Neutrophil (primary cell): ENCODE data around the gene BCL6.

Source experiments
- H3K27ac ChIP-seq: fragments of 200-600 bp; sonication (generic); 2 replicates; pipeline ENCODE4 v1.5.1; 2016; ENCODE audit warnings: mild to moderate bottlenecking, moderate library complexity
- H3K27me3 ChIP-seq: fragments of 200-600 bp; sonication (generic); 2 replicates; pipeline ENCODE4 v1.6.0; 2016; ENCODE audit warnings: mild to moderate bottlenecking
- H3K36me3 ChIP-seq: fragments of 200-600 bp; sonication (generic); 2 replicates; pipeline ENCODE4 v1.5.1; 2017
- H3K4me1 ChIP-seq, 2 experiments: fragments of 200-600 bp in 1 of 2; sonication (generic) in 1 of 2; 1 replicate in 1 of 2; 2 replicates in 1 of 2; pipeline versions ENCODE4 v1.5.1 to v1.6.1; 2013 to 2016; ENCODE audit warnings: low read depth in 1 of 2, low read length in 1 of 2, mild to moderate bottlenecking in 1 of 2, moderate library complexity in 1 of 2; ENCODE audit not compliant: control insufficient read depth in 1 of 2, insufficient read depth in 1 of 2
- H3K4me3 ChIP-seq, 2 experiments: fragments of 200-600 bp in 1 of 2; sonication (generic) in 1 of 2; 1 replicate in 1 of 2; 2 replicates in 1 of 2; pipeline ENCODE4 v1.5.1; 2013 to 2016; ENCODE audit warnings: low read depth in 1 of 2, low read length in 1 of 2, mild to moderate bottlenecking in 1 of 2, moderate library complexity in 1 of 2
- H3K9me3 ChIP-seq: fragments of 200-600 bp; sonication (generic); 2 replicates; pipeline ENCODE4 v1.5.1; 2016
- TF ChIP-seq, protein P1 (sequence below): fragments of 200-600 bp; sonication (generic); IDR thresholded peaks from 2 replicates; pipeline ENCODE4 v1.5.1; 2016; ENCODE audit warnings: antibody characterized with exemption

Gene BCL6

DNA sequence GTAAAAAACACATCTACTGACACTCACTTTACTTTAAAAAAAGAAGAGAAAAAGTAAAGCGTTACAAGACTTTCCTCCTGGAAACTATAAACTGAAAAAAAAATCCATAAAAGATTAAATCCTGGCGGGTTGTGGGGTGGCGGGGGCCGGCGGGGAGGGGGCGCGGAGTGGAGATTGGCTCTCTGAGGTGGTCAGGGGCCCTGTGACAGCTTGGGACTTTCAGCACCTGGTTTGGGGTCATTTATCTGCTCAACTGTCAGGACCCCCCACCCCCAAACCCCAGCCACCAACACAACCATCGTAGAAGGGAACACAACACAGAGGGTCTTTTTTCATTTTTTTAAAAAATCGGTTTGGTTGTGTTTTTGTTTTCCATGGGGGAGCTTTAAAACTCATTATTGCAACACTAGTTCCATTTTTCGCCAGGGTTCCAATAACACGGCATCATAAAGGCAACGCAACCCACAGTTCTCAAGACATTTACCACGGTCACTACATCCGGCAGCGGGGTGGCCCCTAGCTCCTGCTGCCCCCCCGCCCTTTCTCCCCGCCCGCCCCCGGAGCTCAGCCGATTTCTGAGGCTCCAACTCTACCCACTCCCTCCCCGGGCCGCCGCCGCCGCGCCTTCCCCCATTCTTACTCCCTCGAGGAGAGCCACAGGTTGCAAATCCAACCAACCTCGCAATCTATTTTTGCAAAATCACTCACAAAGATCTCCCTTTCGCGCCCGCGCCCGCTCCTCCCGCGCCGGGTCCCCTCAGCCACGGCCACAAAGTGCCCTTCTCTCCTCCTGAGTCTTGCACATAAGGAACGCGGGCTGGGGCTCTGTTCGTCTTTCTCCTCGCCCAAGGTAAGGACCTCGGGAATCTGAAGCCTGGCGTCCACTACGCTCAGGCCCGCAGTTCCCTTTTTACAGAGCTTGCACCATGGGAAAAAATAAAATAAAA lies 1.8 kb downstream of the BCL6 start:
- TF ChIP-seq, protein P1, sequence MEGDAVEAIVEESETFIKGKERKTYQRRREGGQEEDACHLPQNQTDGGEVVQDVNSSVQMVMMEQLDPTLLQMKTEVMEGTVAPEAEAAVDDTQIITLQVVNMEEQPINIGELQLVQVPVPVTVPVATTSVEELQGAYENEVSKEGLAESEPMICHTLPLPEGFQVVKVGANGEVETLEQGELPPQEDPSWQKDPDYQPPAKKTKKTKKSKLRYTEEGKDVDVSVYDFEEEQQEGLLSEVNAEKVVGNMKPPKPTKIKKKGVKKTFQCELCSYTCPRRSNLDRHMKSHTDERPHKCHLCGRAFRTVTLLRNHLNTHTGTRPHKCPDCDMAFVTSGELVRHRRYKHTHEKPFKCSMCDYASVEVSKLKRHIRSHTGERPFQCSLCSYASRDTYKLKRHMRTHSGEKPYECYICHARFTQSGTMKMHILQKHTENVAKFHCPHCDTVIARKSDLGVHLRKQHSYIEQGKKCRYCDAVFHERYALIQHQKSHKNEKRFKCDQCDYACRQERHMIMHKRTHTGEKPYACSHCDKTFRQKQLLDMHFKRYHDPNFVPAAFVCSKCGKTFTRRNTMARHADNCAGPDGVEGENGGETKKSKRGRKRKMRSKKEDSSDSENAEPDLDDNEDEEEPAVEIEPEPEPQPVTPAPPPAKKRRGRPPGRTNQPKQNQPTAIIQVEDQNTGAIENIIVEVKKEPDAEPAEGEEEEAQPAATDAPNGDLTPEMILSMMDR = peak; percentile 20
- peak overlapping the region; percentile 87 to 97 for H3K4me3 ChIP-seq
- H3K36me3 ChIP-seq = peaks cover 22% of the 10 kb centered on the region
- H3K9me3 ChIP-seq = no peaks in the 10 kb centered on the region
- H3K27me3 ChIP-seq = no peaks in the 10 kb centered on the region
- H3K27ac ChIP-seq = peak overlapping the region; percentile 97
- peaks cover 55 to 61% of the 10 kb centered on the region in 2 experiments for H3K4me1 ChIP-seq

DNA sequence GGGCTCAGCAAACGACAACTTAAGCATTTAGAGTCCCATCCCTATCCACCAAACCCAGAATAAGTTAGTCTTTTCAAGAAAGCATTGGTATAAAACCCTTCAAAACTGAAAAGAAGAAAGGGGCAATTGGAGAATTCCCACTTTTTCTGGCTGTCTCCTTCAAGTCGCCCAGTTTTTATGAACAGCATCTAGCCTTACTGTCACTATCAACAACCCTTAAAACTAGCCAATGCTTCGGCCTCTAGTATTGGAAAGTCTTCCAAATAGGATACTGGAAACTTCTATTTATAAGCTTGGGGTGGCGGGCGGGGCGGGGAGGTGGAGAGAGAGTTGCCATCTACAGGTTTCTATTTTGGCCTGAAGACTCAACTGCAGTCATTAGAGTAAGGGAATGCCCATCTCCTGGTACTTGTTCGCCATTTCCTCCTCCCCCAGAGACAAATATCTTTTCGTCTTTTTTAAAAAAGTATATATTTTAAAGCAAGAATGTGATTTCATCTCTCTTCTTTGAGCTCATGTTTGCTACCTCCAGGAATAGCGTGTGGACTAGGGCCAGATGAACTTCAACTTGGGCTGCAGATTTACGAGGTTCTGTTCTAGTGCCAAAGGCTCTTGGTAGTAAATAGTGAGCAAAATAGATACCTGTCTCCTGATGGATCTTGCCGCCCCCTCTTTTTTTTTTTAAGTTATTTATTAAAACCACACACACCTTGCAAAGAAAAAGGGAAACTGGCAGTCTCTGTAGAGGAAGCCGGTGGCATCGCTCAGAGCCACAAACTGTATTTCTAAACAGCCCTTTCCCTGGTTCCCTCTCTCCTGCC lies 2.7 kb downstream of the BCL6 start:
- H3K27ac ChIP-seq = peak overlapping the region; percentile 97
- TF ChIP-seq, protein P1 = no peak
- H3K9me3 ChIP-seq = no peaks in the 10 kb centered on the region
- H3K4me1 ChIP-seq = peaks cover 53 to 61% of the 10 kb centered on the region in 2 experiments
- no peaks in the 10 kb centered on the region for H3K27me3 ChIP-seq
- peaks cover 22% of the 10 kb centered on the region for H3K36me3 ChIP-seq
- peak overlapping the region; percentile 87 to 97 for H3K4me3 ChIP-seq

DNA sequence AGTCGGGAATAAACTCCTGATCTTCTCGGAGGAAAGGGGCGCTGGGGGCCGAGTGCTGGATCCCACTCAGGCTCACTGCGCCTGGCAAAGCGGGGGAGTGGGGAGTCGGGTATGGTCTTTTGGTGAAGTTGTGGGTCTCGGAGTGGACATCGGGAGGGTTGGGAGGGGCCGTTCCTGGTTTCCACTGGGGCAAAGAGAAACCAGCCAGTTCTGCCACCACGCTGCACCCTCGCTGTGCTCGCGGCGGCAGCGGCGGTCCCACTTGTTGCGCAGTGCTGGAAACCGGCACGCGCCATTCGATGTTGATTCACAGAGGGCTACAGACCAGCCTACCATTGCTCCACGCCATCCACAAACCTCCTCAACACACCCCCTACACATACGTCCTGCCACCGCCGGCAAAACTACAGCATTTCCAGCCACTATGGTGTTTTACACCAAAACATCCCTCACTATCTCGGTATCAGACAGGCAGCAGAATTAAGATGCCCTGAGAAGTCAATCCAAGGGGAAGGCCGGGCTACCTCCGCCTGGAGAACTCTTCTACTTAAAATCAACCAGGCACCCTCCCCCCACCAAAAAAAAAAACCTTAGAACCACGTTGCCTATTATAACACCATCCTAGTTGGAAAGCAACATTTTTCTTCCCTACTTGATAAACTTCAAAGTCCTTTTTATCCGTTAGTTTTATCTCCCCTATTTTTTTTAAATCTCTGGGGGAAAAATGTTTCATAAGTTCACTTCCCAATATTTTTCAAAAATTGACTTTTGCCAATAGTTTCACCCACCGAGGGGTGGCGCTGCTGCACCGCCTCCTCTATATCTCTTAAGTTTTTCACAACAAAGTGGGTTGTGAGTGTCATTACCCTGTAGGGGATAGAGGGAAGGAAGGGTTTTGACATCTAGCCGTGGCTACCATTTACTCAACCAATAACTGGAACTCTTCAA lies 3.6 kb downstream of the BCL6 start:
- Histone ChIP-seq H3K27me3 (no peaks in the 10 kb centered on the region), H3K36me3 (peaks cover 25% of the 10 kb centered on the region), H3K4me3 (peak overlapping the region; percentile 87 to 97), H3K4me1 (peaks cover 53 to 61% of the 10 kb centered on the region in 2 experiments), H3K9me3 (no peaks in the 10 kb centered on the region), H3K27ac (peak overlapping the region; percentile 97)
- TF ChIP-seq, protein P1 = peak; percentile 92

DNA sequence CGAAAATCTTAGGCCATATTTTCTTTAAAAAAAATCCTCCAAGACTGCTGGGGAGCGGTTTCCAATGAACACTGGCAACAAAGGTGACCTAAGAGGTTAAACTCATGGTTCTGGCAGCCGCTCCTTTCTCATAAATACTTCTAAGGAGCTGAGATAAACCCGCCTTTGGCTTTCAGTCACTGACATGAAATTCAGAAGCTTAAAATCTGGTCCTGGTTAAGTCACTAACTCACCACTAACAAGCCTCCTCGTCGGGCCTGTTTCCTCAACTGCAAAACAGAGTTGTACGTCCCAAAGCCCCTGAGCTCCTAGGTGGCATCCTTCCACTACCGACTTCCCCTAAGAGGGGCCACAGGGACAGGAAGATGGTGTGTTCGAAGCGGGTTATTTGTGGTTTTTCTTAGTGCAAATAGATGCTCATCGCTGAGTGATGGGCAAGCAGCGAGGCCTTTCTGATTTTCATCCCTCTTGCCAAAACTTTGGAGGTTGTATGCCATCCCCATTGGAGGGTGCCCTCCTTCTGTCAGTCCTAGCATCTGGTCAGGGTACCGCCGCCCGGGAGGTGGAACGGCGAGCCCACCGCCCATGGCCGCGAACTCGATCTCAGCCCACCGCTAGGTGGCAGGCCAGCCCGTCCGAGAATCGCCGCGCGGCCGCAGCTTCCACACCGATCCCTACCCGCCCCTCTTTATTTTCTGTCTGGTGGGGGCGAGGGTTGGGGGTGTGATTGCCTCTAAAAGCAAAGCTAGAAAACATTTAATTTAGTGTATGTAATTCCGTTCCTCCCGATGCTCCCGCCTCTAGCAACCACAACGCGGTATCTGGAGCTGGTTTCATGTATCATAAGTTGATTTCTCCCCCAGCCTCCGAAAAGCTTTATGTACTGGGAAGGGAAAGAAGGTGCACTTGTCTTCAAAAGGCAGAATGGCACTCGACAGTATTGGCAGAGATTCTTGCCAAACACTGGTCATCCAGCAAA lies 4.6 kb downstream of the BCL6 start:
- TF ChIP-seq, protein P1 = peak; percentile 88
- H3K9me3 ChIP-seq = no peaks in the 10 kb centered on the region
- no peaks in the 10 kb centered on the region for H3K27me3 ChIP-seq
- H3K4me3 ChIP-seq = peak overlapping the region; percentile 87 to 97
- peaks cover 30% of the 10 kb centered on the region for H3K36me3 ChIP-seq
- peak overlapping the region; percentile 97 for H3K27ac ChIP-seq
- peaks cover 59 to 65% of the 10 kb centered on the region in 2 experiments for H3K4me1 ChIP-seq
